HepG2 (cell line): ENCODE data around the gene BCL2L1. TPM values are rescaled to one million over a fixed set of nuclear protein-coding genes. Genes with fewer than 3 reads are reported as not detected.

ENCODE experiments used
- AGO1 ChIP-seq: fragments of 200-400 bp; formaldehyde crosslinking; IDR thresholded peaks from 2 replicates; pipeline ENCODE4 v1.6.1; 2017; ENCODE audit warnings: mild to moderate bottlenecking, low read depth, low read length, moderate library complexity; ENCODE audit not compliant: poor library complexity, severe bottlenecking
- CTCF ChIP-seq: sonication (generic); formaldehyde crosslinking; IDR thresholded peaks from 2 replicates; pipeline ENCODE4 v1.5.0; 2020; ENCODE audit warnings: mild to moderate bottlenecking, missing genetic modification reagents, moderate library complexity
- DZIP1 ChIP-seq: sonication (generic); formaldehyde crosslinking; IDR thresholded peaks from 2 replicates; pipeline ENCODE4 v1.5.0; 2020; ENCODE audit warnings: mild to moderate bottlenecking, missing genetic modification reagents
- HDAC2 ChIP-seq: sonication (generic); formaldehyde crosslinking; IDR thresholded peaks from 2 replicates; pipeline ENCODE4 v1.4.0; 2020; ENCODE audit warnings: missing genetic modification reagents
- KLF6 ChIP-seq: IDR thresholded peaks from 2 replicates; pipeline ENCODE4 v1.8.0; 2016; ENCODE audit warnings: missing biosample characterization, missing genetic modification reagents
- NR2F2 ChIP-seq: IDR thresholded peaks from 2 replicates; pipeline ENCODE4 v1.6.1; 2012; ENCODE audit warnings: low read depth, inconsistent platforms, borderline replicate concordance
- PBX3 ChIP-seq: sonication (generic); formaldehyde crosslinking; IDR thresholded peaks from 2 replicates; pipeline ENCODE4 v1.8.1; 2023; ENCODE audit warnings: missing genetic modification reagents, inconsistent platforms, borderline replicate concordance
- RARA ChIP-seq: IDR thresholded peaks from 2 replicates; pipeline ENCODE4 v1.6.1; 2016; ENCODE audit warnings: missing genetic modification reagents, missing compliant biosample characterization
- ZBTB1 ChIP-seq: sonication (generic); formaldehyde crosslinking; IDR thresholded peaks from 2 replicates; pipeline ENCODE4 v1.4.0; 2020; ENCODE audit warnings: missing genetic modification reagents, borderline replicate concordance
- ZNF318 ChIP-seq: sonication (generic); formaldehyde crosslinking; IDR thresholded peaks from 2 replicates; pipeline ENCODE4 v1.4.0; 2020; ENCODE audit warnings: mild to moderate bottlenecking, missing genetic modification reagents
- ZNF564 ChIP-seq: sonication (generic); formaldehyde crosslinking; IDR thresholded peaks from 2 replicates; pipeline ENCODE4 v1.8.1; 2023; ENCODE audit warnings: mild to moderate bottlenecking, missing genetic modification reagents
- ZNF577 ChIP-seq: sonication (generic); formaldehyde crosslinking; IDR thresholded peaks from 2 replicates; pipeline ENCODE4 v1.4.0; 2020; ENCODE audit warnings: mild to moderate bottlenecking, low read depth, missing genetic modification reagents, borderline replicate concordance
- ZNF75D ChIP-seq: sonication (generic); formaldehyde crosslinking; IDR thresholded peaks from 2 replicates; pipeline ENCODE4 v1.8.1; 2023; ENCODE audit warnings: missing genetic modification reagents, mild to moderate bottlenecking, borderline replicate concordance
- polyA plus RNA-seq, 8 experiments: library from polyadenylated mRNA; depleted of rRNA in 3 of 8; stranded (reverse) in 7 of 8; unstranded in 1 of 8; fragments of >200 nt; fragmentation: Illumina TruSeq in 4 of 8; extraction: Trizol in 4 of 8; gene quantifications; 2 replicates each; pipeline versions ENCODE4 v1.2.1 to v1.2.3, GENCODE V29; 2011 to 2016; ENCODE audit warnings: low read depth in 4 of 8, missing spikeins in 1 of 8, mixed read lengths in 1 of 8; ENCODE audit not compliant: insufficient read depth in 1 of 8
- total RNA-seq, 5 experiments: library from RNA; depleted of rRNA; stranded (reverse); fragments of >200 nt; fragmentation: Illumina TruSeq; extraction: Trizol; gene quantifications; 2 replicates each; pipeline ENCODE4 v1.2.3, GENCODE V29; 2016; ENCODE audit warnings: low read depth in 1 of 5

BCL2L1 gene
- total and polyA plus RNA-seq, 2 of the 13 experiments (the other 11 are each of a cell fraction or from before 2014, with no cell fraction given), result 164 to 258 TPM

GRCh38 chr20:31706607-31707257, 15.9 kb downstream of the BCL2L1 start (continued):
- TF ChIP-seq PBX3 (CRISPR knock-in tag), result no peak; the same call in 1 of the 2 replicates
- 0 out of 2 replicates have a peak, but pooled peaks have one; percentile 6 for TF ChIP-seq CTCF (CRISPR knock-in tag)
- TF ChIP-seq RARA (CRISPR knock-in tag), result peak; percentile 94
- TF ChIP-seq ZNF75D (CRISPR knock-in tag), result no peak
- no peak for TF ChIP-seq DZIP1 (CRISPR knock-in tag)
- peak; percentile 87; the same call in 1 of the 2 replicates for TF ChIP-seq ZNF318 (CRISPR knock-in tag)
- TF ChIP-seq NR2F2, result peak; percentile 93
- peak; percentile 95 for TF ChIP-seq KLF6 (CRISPR knock-in tag)
- peak; percentile 98 for TF ChIP-seq HDAC2 (CRISPR knock-in tag)
- no peak for TF ChIP-seq ZBTB1 (CRISPR knock-in tag)
- TF ChIP-seq ZNF577, result peak; percentile 73; the same call in 1 of the 2 replicates
- TF ChIP-seq AGO1, result no peak
- peak; percentile 67; the same call in 1 of the 2 replicates for TF ChIP-seq ZNF564 (CRISPR knock-in tag)
